CD4-positive, alpha-beta T cell treated with Interleukin-17A for 1 hour (primary cell): Measurements from ENCODE around the gene ZNF613.
A peak's percentile ranks its signal among the peaks of the same experiment; 100 is the strongest.
"Not testable (repeated sequence)": the region's sequence is repeated elsewhere in the genome, so short reads cannot be mapped to it uniquely, and the experiment has no call there.

ENCODE experiments used
- DNase-seq: peaks from one replicate; pipeline ENCODE4 v3.0.0-alpha.2; 2020

Gene ZNF613

GRCh38 chr19:51944798-51945552 is 17.7 kb downstream of the ZNF613 start:
- no peak for DNase-seq

- DNase-seq, result no peak
These were observed 19.3 kb downstream of the ZNF613 start for GRCh38 chr19:51946602-51947001.

DNA sequence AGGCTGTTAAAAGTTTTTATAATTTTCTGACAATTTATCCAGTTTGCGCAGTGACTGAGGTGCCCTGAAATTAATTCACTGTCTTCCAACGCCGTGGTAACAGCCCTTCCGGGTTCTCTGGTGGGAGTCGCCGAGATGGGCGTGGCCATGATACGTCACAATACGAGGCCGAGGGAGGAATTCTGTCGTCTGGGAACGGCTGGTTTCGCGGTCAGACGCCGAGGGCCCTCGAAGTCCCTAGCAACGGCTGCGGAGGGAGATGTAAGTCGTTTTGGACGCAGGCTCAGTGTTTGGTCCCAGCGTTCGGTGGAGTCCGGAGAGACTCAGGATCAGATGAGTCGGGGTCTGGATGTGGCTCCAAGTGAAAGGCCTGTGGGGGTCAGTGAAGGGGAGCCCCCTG is 21.7 kb downstream of the ZNF613 start:
- DNase-seq, result no peak

- not testable (repeated sequence) for DNase-seq
These were observed 30.6 kb downstream of the ZNF613 start for GRCh38 chr19:51957846-51958245.

DNA sequence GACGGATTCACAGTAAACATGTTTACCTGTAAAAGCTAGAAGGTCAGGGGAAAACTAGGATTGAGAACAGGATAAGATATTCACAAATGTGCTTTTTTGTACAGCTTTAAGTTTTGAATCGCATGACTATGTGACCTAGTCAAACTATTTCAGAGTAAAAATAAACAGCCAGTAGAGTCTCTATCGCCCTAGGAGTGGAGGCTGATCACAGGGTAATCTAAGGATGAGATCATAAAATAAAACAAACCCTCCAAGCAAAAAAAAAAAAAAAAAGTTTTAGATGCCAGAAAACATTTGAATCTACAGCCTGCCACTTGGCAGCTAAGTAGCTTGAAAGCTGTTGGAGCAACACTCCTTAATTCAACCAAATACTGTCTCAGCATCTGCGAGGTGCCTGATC is 32.5 kb downstream of the ZNF613 start:
- DNase-seq, result no peak

GRCh38 chr19:51960621-51961233 is 33.5 kb downstream of the ZNF613 start:
- not testable (repeated sequence) for DNase-seq

- DNase-seq, result no peak
These were observed 38.3 kb downstream of the ZNF613 start for GRCh38 chr19:51965583-51965982.

DNA sequence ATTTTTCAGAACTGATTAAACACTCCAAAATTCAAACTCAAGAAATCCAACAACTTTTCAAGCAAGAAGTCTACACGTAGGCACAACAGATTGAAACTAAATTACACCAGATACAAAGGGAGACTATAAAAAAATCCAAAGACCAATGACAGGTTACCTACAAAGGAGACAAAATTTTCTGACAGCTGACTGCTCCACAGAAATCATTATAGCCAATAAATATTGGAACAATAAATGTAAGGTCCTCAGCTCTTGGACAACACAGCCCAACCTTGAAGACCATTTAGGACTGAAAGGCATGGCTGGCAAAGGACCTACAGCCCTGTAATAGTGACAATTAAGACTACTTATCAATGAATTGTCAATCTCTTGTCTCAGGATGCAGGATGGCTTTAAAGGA is 43.4 kb downstream of the ZNF613 start:
- no peak for DNase-seq

DNA sequence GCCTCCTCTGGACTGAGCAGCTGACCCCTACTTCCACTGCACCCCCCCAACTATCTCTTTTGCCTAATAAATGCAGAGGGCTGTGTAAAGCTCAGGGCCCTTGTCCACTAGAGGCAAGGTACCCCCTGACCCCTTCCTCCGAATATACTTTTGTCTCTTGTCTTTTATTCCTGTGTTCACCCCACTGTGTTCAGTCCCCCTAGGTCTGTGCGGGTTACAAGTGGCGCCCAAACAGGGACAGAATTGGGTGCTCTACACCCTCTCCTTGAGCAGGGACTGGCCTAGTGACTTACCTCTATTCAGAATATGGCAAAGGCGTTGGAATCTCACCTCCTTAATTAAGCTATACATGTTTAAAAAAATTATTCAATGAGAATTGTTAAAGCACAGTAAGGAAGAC is 44.4 kb downstream of the ZNF613 start:
- DNase-seq, result peak; percentile 25

DNA sequence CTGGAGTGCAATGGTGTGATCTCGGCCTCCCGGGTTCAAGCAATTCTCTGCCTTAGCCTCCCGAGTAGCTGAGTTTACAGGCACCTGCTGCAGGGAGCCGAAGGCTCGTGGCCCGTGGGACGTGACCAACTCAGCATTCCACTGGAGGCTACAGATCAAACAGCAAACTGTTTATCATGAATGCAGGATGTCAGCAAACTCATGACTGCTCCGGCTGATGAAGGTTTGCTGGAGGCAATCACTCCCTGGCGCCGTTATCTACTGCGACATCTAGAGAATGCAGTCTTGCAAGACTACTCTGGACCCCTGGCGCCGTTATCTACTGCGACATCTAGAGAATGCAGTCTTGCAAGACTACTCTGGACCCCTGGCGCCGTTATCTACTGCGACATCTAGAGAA is 48.5 kb downstream of the ZNF613 start:
- DNase-seq, result not testable (repeated sequence)

GRCh38 chr19:51976852-51977251 is 49.6 kb downstream of the ZNF613 start:
- DNase-seq, result no peak

DNA sequence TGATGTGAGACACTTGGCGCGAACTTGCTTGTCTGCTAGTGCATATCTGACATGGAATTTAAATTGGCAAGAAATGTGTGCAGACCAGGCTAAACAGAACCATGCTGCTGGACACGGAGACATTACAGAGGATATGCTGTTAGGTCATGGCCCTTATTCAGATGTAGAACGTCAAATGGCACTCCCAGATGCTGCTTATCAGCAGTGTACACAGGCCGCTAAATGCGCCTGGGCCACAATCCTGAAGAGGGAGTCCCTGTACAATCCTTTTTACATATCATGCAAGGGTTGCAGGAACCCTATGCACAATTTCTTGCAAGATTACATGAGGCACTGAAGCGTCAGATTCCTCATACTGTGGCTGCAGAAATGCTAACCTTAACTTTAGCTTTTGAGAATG is 50.1 kb downstream of the ZNF613 start:
- DNase-seq, result no peak

GRCh38 chr19:51978882-51979281 is 51.6 kb downstream of the ZNF613 start:
- no peak for DNase-seq

GRCh38 chr19:51980116-51980736 is 53.0 kb downstream of the ZNF613 start:
- no peak for DNase-seq

GRCh38 chr19:51980926-51981325 is 53.7 kb downstream of the ZNF613 start:
- not testable (repeated sequence) for DNase-seq

GRCh38 chr19:51983361-51983760 is 56.1 kb downstream of the ZNF613 start:
- no peak for DNase-seq

DNA sequence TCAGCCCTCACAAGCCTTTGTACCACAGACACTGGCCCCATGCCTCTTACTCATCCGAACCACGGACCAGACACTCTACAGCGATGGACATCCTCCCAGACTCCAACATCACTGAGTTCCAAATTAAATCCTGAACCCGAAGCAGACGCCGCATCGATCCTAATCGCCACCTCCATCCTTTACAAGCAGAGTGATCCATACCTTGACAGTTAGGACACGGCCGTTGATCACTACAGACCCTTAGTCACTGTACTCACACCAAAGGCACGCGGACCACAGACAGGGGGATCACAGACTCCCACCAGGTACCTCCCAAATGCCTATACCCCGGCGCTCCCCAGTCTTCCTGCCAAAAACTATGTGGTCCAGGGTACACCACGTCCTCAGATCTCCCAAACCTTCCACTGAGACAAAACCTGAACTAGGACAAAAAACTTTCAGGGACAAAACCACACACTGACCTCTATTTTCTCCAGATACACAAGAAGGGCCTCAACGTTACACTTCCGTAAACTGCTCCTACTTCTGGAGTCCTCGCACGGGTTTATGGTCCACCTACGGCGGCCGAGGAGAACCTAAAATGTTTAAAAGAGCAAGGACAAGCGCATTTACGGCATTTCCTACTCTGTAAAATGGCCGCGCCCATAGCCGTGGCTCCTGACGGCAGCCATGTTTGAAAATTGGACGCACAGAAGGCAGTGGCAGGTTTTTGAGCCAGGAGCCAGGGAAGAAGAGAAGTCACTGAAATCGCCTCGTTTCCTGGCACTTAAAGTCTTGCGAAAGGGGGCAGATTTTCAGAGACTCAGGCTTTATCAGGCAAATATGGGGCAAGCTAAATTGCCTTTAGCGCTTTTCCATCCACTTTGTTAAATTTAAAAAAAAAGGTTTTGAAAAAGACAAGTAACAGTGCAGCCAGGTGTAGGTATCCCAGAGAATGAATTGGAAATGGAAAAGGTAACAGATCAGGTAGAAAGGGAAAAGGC is 59.3 kb downstream of the ZNF613 start, which contains the start of gene ZNF350:
TSS of gene ZNF350 (minus strand) at position 532 of the 983 bp plus-strand sequence. CDS start 12,480 bp downstream, outside the sequence.
- DNase-seq, result peak; percentile 96

- no peak for DNase-seq
These were observed 66.2 kb downstream of the ZNF613 start for GRCh38 chr19:51993422-51993821.

GRCh38 chr19:51994048-51994644 is 66.9 kb downstream of the ZNF613 start:
- DNase-seq, result no peak
